Measurements from ENCODE around the gene TRMT10C.
A peak's percentile ranks its signal among the peaks of the same experiment; 100 is the strongest.
"Not testable (repeated sequence)": the region's sequence is repeated elsewhere in the genome, so short reads cannot be mapped to it uniquely, and the experiment has no call there.

Gene TRMT10C

DNA sequence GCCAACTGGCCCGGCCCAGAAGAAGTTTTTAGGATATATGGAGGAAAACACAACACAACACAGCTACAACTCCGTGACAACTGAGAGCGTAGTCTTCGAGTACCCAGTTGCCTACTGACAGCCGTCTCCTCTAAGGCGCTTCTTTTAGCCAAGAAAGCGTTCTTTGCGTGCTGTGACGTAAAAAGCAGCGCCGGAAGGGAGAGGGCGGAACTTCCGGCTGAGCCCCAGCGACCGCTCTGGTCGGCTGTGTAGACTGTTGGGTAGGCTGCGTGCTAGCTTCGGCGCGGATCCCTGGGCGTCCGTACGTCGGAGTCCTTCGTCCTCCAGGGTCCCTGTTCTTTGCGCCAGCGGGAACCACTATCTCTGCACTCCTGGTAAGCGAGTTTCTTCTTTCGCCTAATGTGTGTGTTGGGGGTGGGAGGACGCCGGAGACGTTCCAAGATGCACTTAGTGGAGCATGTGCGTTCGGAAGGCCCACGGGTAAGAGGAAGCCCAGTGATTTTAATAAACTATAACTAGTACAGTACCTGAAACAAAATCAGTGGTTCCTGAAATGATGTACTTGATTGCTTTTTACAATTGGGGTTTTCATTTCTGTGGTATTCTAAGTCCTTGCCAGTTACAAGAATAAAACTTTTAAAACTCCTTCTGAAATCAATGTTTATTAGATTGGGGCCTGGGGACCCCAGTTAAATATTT lies at the start of gene TRMT10C:
TSS of gene TRMT10C (plus strand) at position 239 of the 699 bp plus-strand sequence. CDS start 2,914 bp downstream, outside the sequence.
- DNase-seq: peak; percentile 39 to 95 (median 85)

- no peak for DNase-seq
These were observed 49.3 kb upstream of the TRMT10C start for GRCh38 chr3:101512396-101512645.

DNA sequence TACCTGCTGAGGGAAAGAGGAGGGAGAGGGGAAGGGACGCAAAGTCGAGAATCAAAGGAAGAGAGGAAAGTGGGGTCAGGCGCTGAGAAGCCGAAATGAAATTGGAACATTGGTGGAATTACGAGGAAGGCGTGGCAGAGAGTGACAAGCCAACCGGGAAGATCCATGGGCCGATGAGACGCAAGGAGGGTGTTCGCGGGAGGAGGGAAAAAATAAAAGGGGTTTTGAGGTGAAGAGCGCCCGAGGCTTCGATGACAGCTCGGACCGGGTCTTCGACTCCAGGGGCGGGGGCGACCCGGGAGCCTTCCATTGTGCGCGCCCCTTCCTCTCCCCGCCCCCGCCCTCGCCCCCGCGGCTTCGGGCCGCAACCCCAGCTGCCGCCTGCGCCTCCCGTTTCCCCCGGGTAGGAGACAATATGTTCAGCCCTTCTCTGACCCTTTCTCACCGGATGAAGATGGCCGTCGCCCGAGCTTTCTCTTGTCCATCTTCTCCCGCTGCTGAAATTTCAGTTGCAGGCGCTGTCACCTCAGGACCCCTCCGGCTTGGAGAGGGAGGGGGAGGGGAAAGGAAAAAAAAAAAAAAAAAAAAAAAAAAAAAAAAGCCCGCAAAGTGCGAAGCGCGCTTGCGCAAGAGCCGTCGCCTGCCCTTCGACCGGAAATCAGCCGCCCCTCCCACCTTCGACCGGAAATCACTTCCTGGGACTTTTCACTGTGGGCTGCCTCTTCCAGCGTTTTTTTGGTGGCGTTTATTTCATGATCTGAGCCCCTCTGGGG lies 48.8 kb upstream of the TRMT10C start, which contains the start of gene SENP7:
TSS of gene SENP7 (minus strand) at position 567 of the 773 bp plus-strand sequence. CDS start at position 485, 82 bp downstream.
- peak in 57 of 58 donors; percentile 14 to 87 (median 68) for DNase-seq

- peak in 1 of 58 donors; percentile 54 for DNase-seq
These were observed 48.2 kb upstream of the TRMT10C start for GRCh38 chr3:101513419-101513986.

DNA sequence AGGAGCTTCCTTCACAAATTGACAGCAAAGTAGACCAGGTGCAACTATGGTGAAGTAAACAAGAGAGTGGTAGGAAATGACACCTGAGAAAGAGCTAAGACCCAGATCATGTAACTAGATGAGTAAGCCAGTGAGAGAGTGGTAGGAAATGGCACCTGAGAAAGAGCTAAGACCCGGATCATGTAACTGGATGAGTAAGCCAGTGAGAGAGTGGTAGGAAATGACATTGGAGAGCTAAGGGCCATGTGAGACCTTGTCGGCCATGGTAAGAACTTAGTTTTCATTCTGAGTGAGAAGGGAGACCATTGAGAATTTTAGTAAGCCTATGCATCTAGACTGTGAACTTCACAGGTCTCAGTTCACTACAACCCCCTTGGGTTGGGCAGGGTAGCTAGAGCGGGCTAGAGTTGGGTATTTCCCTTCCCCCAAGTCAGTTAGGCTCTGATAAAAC lies 43.2 kb upstream of the TRMT10C start:
- DNase-seq: no peak

GRCh38 chr3:101519685-101520365 lies 41.8 kb upstream of the TRMT10C start:
- no peak for DNase-seq

DNA sequence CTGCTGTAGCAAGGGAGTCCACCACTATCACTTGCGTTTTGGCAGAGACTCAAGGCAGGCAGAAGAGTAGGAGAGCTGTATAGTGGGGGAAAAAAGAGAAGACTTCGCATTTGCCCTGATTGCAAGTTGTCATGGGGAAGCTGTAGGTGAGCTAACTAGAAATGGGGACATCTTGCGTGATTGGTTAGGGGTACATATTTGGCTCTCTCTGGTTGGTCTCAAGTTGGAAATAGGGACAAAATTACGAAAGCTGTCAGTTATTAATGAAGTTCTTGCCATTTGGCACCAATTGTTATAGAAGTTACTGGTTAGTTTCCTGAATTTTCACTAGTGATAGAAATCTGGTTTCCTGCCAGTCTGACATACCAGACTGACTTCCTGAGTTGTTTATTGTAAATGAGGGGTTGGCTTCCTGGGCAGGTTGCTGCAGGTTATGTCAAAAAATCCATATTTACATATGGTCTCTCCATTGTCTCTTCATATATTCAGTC lies 40.4 kb upstream of the TRMT10C start:
- no peak for DNase-seq

DNA sequence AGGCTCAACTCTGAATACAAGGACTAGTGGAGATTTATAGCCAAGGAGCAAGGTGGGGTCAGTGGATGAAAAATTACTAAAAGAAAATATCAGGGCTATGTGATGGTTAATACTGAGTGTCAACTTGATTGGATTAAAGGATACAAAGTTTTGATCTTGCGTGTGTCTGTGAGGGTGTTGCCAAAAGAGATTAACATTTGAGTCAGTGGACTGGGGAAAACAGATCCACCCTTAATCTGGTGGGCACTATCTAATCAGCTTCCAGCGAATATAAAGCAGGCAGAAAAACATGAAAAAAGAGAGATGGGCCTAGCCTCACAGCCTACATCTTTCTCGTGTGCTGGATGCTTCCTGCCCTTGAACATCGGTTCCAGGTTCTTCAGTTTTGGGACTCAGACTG lies 34.2 kb upstream of the TRMT10C start:
- no peak for DNase-seq

DNA sequence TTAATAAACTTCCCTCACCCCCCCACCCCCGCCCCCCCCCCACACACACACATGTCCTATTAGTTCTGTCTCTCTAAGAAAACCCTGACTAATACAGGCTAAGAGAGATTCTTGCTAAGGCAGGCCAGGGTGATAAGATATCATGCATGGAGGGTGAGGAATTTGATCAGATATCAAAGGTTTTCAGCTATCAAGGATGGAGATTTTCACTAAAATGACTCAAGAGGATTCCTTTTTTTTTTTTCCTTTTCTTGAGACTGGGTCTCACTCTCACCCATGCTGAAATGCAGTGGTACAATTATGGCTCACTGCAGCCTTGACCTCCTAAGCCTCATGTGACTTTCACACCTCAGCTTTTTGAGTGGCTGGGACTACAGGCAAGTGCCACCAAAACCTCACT lies 33.8 kb upstream of the TRMT10C start:
- DNase-seq: no peak

GRCh38 chr3:101529816-101530685 lies 31.6 kb upstream of the TRMT10C start:
- DNase-seq: no peak

DNA sequence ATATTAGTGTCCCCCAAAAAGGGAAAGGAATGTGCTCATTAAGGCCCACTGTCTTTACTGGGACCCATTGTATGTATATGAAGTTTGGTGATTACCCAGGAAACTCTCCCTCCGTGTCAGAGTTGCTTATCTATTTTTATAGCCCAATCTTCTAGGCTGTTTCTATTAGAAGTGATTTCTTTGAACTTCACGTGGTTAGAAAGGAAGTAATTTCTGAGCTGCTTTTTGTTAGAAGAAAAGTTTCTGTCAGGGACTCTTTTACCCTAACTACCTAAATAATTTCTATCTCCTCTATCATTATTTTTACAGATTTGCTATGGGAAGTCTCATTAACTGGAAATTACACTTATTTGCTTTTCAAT lies 31.0 kb upstream of the TRMT10C start:
- no peak for DNase-seq

- DNase-seq: no peak
These were observed 30.1 kb upstream of the TRMT10C start for GRCh38 chr3:101531473-101532086.

DNA sequence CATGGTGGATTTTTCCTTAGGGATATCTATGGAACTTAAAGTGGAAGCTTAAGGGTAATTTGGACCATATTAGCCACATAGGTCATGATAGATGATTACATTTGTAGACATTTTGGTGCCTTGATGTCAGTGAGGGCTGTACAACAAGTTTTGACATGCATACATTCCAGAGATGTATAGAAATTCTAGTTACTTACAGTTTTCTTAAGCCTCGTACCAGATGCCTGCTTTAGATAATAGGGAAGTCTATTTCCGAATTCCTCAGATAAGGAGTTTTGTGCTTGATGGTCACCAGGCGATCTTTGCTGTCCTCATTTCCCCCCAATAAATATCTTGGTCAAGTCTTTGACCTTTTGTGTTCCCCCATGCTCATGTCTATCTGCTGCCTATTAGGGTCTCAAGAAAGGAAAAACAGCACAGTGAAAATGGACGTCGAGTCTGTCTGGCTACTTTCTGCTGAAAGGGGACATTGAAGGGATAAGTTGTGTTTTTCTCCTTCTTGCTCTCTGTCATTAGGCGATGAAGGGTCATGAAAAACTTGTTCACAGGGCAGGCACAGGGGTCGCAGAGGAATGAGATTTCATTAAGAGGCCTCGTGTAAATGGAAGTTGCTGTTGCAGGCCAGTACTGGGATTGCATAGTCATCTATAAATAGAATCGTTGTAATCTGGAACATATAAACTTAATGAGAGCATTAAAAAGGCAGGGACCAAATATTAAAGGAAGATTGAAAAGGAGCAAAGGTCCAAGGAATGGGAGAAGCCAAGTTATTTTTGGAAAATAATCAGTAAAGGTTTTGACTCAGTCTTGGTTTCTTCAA lies 28.7 kb upstream of the TRMT10C start:
- no peak for DNase-seq

- no peak for DNase-seq
These were observed 28.1 kb upstream of the TRMT10C start for GRCh38 chr3:101533603-101533968.

- DNase-seq: no peak
These were observed 26.4 kb upstream of the TRMT10C start for GRCh38 chr3:101535221-101535620.

DNA sequence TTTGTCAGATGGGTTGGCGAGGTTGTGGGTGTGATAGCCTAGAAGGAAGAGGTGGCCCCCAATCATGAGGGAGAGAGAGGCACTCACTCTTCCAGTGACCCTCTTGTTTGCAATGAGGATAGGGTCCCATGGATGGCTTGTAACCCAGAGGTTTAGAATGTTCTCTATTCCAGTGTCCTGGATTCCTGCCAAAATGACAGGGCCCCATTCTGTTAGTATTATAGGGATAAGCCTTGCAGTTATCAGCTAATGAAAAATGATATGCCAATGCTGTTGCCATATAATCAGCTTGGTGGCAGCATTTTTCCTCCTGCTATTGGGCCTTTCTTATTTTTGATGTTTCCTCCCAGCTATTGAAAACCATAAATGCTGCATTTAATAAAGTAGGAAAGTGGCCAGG lies 25.4 kb upstream of the TRMT10C start:
- DNase-seq: no peak

DNA sequence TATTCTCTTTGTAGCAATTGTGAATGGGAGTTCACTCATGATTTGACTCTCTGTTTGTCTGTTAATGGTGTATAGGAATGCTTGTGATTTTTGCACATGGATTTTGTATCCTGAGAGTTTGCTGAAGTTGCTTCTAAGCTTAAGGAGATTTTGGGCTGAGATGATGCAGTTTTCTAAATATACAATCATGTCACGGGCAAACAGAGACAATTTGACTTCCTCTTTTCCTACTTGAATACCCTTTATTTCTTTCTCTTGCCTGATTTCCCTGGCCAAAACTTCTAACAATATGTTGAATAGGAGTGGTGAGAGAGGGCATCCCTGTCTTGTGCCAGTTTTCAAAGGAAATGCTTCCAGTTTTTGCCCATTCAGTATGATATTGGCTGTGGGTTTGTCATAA lies 24.7 kb upstream of the TRMT10C start:
- not testable (repeated sequence) for DNase-seq

DNA sequence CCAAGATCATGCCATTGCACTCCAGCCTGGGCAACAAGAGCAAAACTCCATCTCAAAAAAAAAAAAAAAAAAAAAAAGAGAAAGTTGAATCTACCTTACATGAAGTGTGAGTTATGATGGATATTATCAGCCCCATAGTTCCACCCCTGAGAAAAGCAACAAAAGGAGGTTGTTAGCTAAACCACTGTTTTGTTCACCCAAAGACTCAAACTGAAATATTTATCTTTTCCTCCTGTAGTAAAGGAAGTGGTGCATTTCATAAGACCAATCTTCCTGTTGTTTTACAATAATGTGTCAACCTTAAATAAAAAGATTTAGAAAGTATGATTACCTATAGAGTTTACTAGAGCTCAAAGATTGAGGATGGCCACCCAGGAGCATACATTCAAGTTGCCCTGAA lies 18.7 kb upstream of the TRMT10C start:
- DNase-seq: no peak

DNA sequence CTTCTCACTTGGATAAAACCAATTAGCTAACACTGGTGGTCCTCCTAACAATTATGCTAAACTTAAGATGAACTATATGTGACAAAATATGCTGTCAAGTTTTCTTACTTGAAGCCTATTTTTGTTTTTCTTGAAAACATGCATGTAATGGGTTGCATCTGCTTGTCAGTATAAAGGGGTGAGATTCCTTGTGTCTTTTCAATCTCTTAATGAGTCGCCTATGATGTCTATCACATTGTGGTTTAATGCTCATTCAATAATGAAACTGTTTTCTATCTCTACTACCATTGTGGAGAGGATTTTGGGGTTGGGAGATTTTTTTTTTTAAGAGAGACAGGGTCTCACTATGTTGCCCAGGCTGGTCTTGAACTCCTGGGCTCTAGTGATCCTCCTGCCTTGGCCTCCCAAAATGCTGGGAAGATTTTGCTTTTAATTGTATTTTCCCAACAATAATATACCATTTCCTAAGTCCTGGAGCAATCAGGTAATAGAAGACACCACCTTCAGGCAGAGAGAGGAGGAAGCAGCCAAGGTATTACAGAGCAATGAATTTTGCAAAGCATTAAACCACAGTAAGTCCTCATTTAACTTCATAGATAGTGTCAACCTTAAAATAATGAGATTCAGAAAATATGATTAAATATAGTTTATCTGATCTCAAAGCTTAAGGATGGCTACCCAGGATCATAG lies 17.4 kb upstream of the TRMT10C start:
- DNase-seq: no peak

All from anterior cingulate cortex (tissue), 58 donors.